SU-DHL-6 (cell line): Measurements from ENCODE around the gene ACER1.
"Not testable (repeated sequence)": the region's sequence is repeated elsewhere in the genome, so short reads cannot be mapped to it uniquely, and the experiment has no call there.

Source experiments
- H2AFZ ChIP-seq: fragments of 200-600 bp; sonication (generic); 2 replicates; pipeline ENCODE4 v1.6.1; 2014; ENCODE audit warnings: low read depth, mild to moderate bottlenecking, moderate library complexity, mixed read lengths, antibody characterized with exemption, low read length; ENCODE audit not compliant: severe bottlenecking
- H3F3A ChIP-seq: fragments of 200-600 bp; shearing (Covaris generic); 2 replicates; pipeline ENCODE4 v1.6.0; 2016; ENCODE audit warnings: antibody characterized with exemption, mild to moderate bottlenecking; ENCODE audit not compliant: insufficient read depth
- H3K27ac ChIP-seq: fragments of 200-600 bp; sonication (generic); 2 replicates; pipeline ENCODE4 v1.5.1; 2016; ENCODE audit warnings: low read depth, mild to moderate bottlenecking, low read length, moderate library complexity, mixed read lengths
- H3K27me3 ChIP-seq: fragments of 200-600 bp; sonication (generic), shearing (Covaris generic); 2 replicates; pipeline ENCODE4 v1.6.0; 2014; ENCODE audit warnings: mild to moderate bottlenecking, low read length
- H3K36me3 ChIP-seq: fragments of 200-600 bp; sonication (generic); 2 replicates; pipeline ENCODE4 v1.6.1; 2014; ENCODE audit warnings: mild to moderate bottlenecking, low read length, mixed read lengths
- H3K4me2 ChIP-seq: fragments of 300-600, 200-600 bp; shearing (Covaris generic), sonication (generic); 2 replicates; pipeline ENCODE4 v1.6.0; 2014; ENCODE audit warnings: low read length, low read depth, mild to moderate bottlenecking; ENCODE audit not compliant: poor library complexity, severe bottlenecking
- H3K4me3 ChIP-seq: fragments of 200-600 bp; sonication (generic); 2 replicates; pipeline ENCODE4 v1.5.1; 2014; ENCODE audit warnings: antibody characterized with exemption, low read length, mild to moderate bottlenecking, mixed read lengths; ENCODE audit not compliant: insufficient read depth, poor library complexity, severe bottlenecking
- H3K79me2 ChIP-seq: fragments of 200-600 bp; sonication (generic); 2 replicates; pipeline ENCODE4 v1.6.1; 2014; ENCODE audit warnings: mild to moderate bottlenecking, low read length, moderate library complexity; ENCODE audit not compliant: insufficient read depth
- H3K9ac ChIP-seq: fragments of 200-600 bp; sonication (generic); 2 replicates; pipeline ENCODE4 v1.7.0; 2014; ENCODE audit warnings: mild to moderate bottlenecking, low read length
- H3K9me2 ChIP-seq: fragments of 200-600 bp; sonication (generic); replicated peaks from 2 replicates; pipeline ENCODE4 v1.6.1; 2014; ENCODE audit warnings: low read length; ENCODE audit not compliant: insufficient read depth
- H3K9me3 ChIP-seq: fragments of 200-600 bp; sonication (generic); 2 replicates; pipeline ENCODE4 v1.6.1; 2014; ENCODE audit warnings: low read length, mixed read lengths; ENCODE audit not compliant: insufficient read depth
- H4K20me1 ChIP-seq: fragments of 200-600 bp; sonication (generic); 2 replicates; pipeline ENCODE4 v1.6.1; 2014; ENCODE audit warnings: low read depth, mild to moderate bottlenecking, antibody characterized with exemption, low read length, moderate library complexity, mixed read lengths
- CTCF ChIP-seq: fragments of 200-600 bp; sonication (generic); IDR thresholded peaks from one replicate; pipeline ENCODE4 v1.5.1; 2017; ENCODE audit warnings: antibody characterized with exemption, mild to moderate bottlenecking, low read length, moderate library complexity; ENCODE audit not compliant: insufficient read depth, poor library complexity, severe bottlenecking
- EZH2phosphoT487 ChIP-seq: fragments of 200-600 bp; sonication (generic), shearing (Covaris generic); conservative IDR thresholded peaks from 2 replicates; pipeline ENCODE4 v1.6.1; 2018; ENCODE audit warnings: mild to moderate bottlenecking, antibody characterized with exemption, low read length, moderate library complexity, mixed read lengths

Gene ACER1

GRCh38 chr19:6319376-6319775, 14.0 kb downstream of the ACER1 start:
- TF ChIP-seq CTCF (no peak), EZH2phosphoT487 (no peak)
- Histone ChIP-seq H3K27ac (no peak overlapping the region), H3K9me3 (no peaks in the 10 kb centered on the region), H3K9me2 (no peaks in the 10 kb centered on the region), H3K4me2 (no peak overlapping the region), H3K79me2 (no peaks in the 10 kb centered on the region), H3K4me3 (no peak overlapping the region), H4K20me1 (no peaks in the 10 kb centered on the region), H2AFZ (no peak overlapping the region), H3K27me3 (no peaks in the 10 kb centered on the region), H3K9ac (no peak overlapping the region), H3F3A (no peaks in the 10 kb centered on the region), H3K36me3 (no peaks in the 10 kb centered on the region)

- no peaks in the 10 kb centered on the region for H3K9me3 ChIP-seq
- no peaks in the 10 kb centered on the region for H3K9me2 ChIP-seq
- no peak overlapping the region for H3K4me2 ChIP-seq
- no peak overlapping the region for H3K9ac ChIP-seq
- TF ChIP-seq CTCF (no peak), EZH2phosphoT487 (no peak)
- no peak overlapping the region for H3K4me3 ChIP-seq
- no peak overlapping the region for H2AFZ ChIP-seq
- no peak overlapping the region for H3K27ac ChIP-seq
- H3K79me2 ChIP-seq: no peaks in the 10 kb centered on the region
- H4K20me1 ChIP-seq: no peaks in the 10 kb centered on the region
- H3K36me3 ChIP-seq: no peaks in the 10 kb centered on the region
- H3F3A ChIP-seq: no peaks in the 10 kb centered on the region
- H3K27me3 ChIP-seq: no peaks in the 10 kb centered on the region
These were observed 14.6 kb downstream of the ACER1 start for GRCh38 chr19:6318772-6319171.

GRCh38 chr19:6315646-6316045, 17.8 kb downstream of the ACER1 start:
- H4K20me1 ChIP-seq, H3K27me3 ChIP-seq, H3K79me2 ChIP-seq, H2AFZ ChIP-seq, H3K9me3 ChIP-seq, H3K9me2 ChIP-seq, H3K36me3 ChIP-seq, H3K27ac ChIP-seq, H3K9ac ChIP-seq, H3F3A ChIP-seq, H3K4me2 ChIP-seq, H3K4me3 ChIP-seq: not testable (repeated sequence)

GRCh38 chr19:6313398-6313969, 19.9 kb downstream of the ACER1 start:
- TF ChIP-seq EZH2phosphoT487: no peak
- TF ChIP-seq CTCF: no peak
- H3K4me2 ChIP-seq: no peak overlapping the region

More at GRCh38 chr19:6313398-6313969, 19.9 kb downstream of the ACER1 start:
- no peaks in the 10 kb centered on the region for H3F3A ChIP-seq
- H3K9me3 ChIP-seq: no peaks in the 10 kb centered on the region
- no peak overlapping the region for H3K4me3 ChIP-seq
- no peaks in the 10 kb centered on the region for H3K27me3 ChIP-seq
- H4K20me1 ChIP-seq: no peaks in the 10 kb centered on the region
- H3K79me2 ChIP-seq: no peaks in the 10 kb centered on the region
- no peak overlapping the region for H3K9ac ChIP-seq
- no peaks in the 10 kb centered on the region for H3K36me3 ChIP-seq
- no peak overlapping the region for H3K27ac ChIP-seq
- peak overlapping the region; percentile 77 for H2AFZ ChIP-seq
- H3K9me2 ChIP-seq: no peaks in the 10 kb centered on the region
